Testis (tissue), 2 donors: ENCODE measurements around the gene CACTIN.

ENCODE experiments used
- POLR2A ChIP-seq: fragments of 450-650 bp; IDR thresholded peaks from one replicate; pipeline ENCODE4 v1.6.1; 2017; ENCODE audit warnings: antibody characterized with exemption, mild to moderate bottlenecking, moderate library complexity
- TF ChIP-seq, protein P1 (sequence below), 3 experiments: fragments of 450-650 bp in 2 of 3; fragments of 200-600 bp in 1 of 3; sonication (generic) in 1 of 3; IDR thresholded peaks; one replicate each; pipeline ENCODE4 v1.5.1; 2016 to 2019; ENCODE audit warnings: antibody characterized with exemption in 3 of 3, mild to moderate bottlenecking in 2 of 3, moderate library complexity in 1 of 3

DNA sequence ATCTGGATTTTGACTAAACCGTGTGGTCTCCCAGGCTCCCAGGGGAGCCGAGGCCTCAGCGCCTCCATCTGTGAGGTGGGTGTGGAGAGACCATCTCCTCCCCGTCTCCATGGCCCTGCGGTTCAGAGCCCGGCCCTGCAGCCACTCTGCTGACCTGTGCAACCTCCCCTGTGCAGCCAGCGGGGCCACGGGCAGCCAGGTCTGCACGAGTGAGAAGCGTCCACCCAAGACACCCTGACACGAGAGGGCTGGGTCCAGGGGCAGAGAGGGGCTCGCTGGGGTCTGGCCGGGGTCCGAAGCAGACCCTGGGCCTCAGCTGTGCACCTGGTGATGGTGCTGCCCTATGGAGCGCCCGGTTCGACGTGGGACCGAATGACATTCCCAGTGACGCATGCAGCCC is 10.4 kb upstream of the CACTIN start:
- TF ChIP-seq, protein P1, sequence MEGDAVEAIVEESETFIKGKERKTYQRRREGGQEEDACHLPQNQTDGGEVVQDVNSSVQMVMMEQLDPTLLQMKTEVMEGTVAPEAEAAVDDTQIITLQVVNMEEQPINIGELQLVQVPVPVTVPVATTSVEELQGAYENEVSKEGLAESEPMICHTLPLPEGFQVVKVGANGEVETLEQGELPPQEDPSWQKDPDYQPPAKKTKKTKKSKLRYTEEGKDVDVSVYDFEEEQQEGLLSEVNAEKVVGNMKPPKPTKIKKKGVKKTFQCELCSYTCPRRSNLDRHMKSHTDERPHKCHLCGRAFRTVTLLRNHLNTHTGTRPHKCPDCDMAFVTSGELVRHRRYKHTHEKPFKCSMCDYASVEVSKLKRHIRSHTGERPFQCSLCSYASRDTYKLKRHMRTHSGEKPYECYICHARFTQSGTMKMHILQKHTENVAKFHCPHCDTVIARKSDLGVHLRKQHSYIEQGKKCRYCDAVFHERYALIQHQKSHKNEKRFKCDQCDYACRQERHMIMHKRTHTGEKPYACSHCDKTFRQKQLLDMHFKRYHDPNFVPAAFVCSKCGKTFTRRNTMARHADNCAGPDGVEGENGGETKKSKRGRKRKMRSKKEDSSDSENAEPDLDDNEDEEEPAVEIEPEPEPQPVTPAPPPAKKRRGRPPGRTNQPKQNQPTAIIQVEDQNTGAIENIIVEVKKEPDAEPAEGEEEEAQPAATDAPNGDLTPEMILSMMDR (IDR thresholded peaks at IDR 0.05): no peak
- no peak for TF ChIP-seq POLR2A
